ENCODE results near the gene SVOP.
"Not testable (repeated sequence)": the region's sequence is repeated elsewhere in the genome, so short reads cannot be mapped to it uniquely, and the experiment has no call there.

Gene SVOP

GRCh38 chr12:109028624-109029023 is 7.8 kb upstream of the SVOP start:
- not testable (repeated sequence) for ATAC-seq

GRCh38 chr12:109027767-109028166 is 6.9 kb upstream of the SVOP start:
- ATAC-seq, result no peak

DNA sequence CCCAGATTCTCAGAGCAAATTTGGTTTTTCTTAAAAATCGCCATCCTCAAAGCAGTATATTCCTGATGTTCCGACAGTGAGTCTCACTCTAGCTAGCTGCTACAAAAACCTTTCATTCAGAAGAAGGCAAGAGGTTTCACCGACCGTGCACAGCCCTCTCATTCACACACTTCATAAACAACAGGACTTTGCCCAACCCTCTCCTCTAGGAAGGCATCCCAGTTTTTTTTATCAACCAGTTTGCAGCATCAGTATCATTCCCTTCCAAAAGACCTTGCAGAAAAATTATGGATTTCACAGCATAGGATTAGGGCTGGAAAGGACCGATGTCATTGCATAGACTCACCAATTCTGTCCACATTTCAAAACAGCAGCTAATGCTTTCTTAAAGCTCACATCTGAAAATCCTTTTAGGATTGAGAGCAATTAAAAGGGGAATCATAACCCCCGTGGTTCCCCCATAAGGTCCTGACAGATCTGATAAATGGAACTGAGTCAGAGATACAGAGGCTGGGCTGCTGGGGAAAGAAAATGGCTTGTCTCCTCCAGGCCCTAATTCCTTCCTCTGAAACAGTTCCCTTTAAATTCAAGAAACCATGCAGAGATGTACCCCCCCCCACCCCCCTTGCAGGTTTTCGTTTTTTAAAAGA is 597 bp downstream of the SVOP start:
- no peak for ATAC-seq

GRCh38 chr12:109018296-109018695 is 2.6 kb downstream of the SVOP start:
- no peak for ATAC-seq

GRCh38 chr12:109016978-109017377 is 3.9 kb downstream of the SVOP start:
- no peak for ATAC-seq

DNA sequence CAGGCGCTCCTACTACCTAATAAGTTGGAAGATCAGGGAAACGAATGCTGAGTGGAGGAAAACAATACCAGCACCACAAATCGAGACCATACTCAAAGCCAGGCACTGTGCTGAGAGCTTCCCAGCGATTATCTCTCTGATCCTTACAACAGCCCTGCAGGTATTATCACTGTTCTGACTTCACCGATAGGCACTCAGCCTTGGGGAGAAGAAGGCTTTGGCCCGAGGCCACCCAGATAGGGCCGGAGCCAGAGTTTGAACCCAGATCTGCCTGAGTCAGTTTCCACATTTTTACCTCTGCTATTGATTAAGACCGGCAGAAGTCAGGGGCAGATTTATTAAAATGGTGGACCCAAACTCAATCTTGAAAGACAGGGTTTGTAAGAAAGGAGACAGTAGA is 4.9 kb downstream of the SVOP start:
- no peak for ATAC-seq

DNA sequence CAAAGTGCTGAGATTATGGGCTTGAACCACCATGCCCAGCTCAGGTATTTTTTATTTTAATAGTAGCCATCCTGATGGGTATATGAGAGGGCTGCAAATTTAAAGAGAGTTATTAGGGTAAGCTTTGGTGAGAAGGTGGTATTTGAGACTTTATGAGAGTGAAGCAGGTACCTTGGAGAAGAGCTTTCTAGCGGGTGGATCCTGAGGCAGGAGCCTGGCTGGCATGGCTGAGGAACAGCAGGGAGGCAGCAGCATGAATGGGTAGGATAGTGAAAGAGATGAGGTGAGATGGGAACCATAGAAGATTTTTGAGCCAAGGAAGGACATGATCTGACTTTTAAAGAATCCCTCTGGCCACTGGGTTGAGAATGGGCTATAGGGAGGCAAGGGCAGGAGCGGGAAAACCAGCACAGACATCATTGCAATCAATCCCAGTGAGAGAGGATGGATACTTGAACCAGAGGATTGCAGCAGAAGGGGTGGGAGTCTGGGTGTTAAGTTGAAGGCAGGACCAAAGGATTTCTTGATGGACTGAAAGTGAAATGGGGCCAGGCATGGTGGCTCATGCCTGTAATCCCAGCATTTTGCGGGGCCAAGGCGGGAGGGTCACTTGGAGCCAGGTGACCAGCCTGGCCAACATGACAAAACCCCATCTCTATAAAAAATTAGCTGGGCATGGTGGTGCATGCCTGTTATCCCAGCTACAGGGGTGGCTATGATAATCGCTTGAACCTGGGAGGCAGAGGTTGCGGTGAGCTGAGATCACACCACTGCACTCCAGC is 5.7 kb downstream of the SVOP start:
- ATAC-seq, result no peak

DNA sequence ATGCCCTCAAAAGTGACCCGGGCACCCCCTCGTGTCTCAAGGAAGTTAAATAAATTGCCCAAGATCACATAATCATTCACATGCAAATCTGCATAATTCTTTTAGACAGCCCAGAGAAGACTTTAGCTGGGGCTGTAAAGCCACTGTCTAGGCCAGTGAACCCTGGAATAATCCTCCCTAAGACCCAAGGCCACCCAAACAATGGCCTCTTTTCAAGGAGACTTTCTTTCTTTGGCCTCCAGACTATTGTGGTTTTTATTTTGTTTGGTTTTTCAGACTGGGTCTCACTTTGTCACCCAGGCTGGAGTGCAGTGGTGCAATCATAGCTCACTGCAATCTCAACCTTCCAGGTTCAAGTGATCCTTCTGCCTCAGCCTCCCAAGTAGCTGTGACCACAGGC is 10.6 kb downstream of the SVOP start:
- no peak for ATAC-seq

DNA sequence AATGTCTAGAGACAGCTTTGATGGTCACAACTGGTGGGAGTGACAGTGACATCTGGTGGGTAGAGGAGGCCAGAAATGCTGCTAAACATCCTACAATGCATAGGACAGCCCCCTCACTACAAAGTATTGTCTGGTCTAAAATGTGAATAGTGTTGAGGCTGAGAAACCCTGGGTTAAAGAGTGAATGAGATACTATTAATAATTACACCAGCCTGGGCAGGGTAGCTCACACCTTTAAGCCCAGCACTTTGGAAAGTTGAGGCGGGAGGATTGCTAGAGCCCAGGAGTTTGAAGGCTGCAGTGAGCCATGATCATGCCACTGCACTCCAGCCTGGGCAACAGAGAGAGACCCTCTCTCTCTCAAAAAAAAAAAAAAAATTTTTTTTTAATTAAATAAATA is 11.1 kb downstream of the SVOP start:
- no peak for ATAC-seq

- no peak for ATAC-seq
Measured at GRCh38 chr12:109004017-109004416, 16.9 kb downstream of the SVOP start.

DNA sequence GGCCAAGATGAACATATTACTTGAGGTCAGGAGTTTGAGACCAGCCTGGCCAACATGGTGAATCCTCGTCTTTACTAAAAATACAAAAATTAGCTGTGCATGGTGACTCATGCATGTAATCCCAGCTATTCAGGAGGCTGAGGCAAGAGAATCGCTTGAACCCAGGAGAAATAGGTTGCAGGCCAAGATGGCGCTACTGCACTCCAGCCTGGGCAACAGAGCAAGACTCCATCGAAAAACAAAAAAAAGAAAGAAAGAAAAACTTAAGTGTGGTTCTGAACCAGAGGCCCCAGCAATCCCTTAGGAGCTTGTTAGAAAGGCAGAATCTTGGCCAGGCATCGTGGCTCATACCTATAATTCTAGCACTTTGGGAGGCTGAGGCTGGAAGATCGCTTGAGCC is 24.5 kb downstream of the SVOP start:
- no peak for ATAC-seq

GRCh38 chr12:108995370-108995992 is 25.4 kb downstream of the SVOP start:
- ATAC-seq, result no peak

GRCh38 chr12:108990103-108990502 is 30.8 kb downstream of the SVOP start:
- ATAC-seq, result not testable (repeated sequence)

- ATAC-seq, result no peak
Measured at GRCh38 chr12:108989376-108989775, 31.5 kb downstream of the SVOP start.

DNA sequence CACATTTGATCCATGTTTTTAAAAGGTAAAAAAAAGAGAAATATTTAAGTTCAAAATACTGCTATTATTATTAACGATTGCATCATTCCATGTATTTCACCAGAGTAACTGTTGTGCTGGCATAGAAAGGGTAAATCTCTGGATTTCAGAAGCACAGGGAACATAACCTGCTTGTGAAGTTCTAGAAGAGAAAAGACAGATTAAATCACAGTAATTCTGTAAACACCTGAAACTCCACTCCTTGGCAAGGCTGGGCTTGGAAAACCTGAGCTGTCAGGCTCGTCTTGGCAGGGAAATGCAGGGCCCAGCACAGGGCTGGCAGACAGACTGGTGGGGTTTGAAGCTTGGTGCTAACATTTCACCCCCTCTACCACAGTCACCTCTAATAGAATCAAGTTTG is 35.1 kb downstream of the SVOP start:
- ATAC-seq, result no peak

DNA sequence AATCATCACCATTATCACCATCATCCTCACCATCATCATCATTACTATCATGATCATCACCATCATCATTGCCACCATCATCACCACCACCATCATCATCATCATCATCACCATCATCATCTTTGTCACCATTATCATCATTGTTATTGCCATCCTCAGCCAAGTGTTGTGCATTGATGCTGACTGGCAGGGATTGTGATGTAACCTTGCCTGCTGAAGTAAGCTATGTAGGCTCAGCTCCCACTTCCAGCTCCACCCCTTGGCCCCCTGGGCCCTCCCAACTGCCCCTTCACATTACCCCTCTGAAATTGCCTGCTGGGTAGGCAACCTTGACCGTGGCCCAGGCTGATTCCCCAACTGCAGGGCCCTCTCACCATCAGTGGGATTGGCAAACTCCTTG is 37.6 kb downstream of the SVOP start:
- ATAC-seq, result no peak

- no peak for ATAC-seq
Measured at GRCh38 chr12:108982621-108983219, 38.1 kb downstream of the SVOP start.

- ATAC-seq, result no peak
Measured at GRCh38 chr12:108981835-108982234, 39.0 kb downstream of the SVOP start.

- no peak for ATAC-seq
Measured at GRCh38 chr12:108980831-108981618, 39.8 kb downstream of the SVOP start.

DNA sequence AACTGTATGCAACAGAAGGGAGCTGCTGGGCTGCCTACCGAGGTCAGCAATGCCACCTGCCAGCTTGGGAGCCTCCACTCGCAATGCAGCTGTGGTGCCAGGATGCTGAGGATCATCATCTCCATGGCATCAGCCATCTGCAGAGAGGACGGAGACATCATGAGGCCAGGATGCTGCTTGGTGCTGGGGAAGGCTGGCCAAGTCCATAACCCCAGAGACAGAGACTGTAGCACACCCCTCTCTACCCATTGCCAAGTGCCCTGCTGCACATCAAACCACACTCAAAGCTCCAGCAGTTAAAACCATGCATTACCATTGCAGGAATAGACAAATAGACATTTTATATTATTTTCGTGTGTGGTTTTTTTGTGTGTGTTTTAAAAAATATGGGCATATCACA is 43.5 kb downstream of the SVOP start:
- ATAC-seq, result no peak

DNA sequence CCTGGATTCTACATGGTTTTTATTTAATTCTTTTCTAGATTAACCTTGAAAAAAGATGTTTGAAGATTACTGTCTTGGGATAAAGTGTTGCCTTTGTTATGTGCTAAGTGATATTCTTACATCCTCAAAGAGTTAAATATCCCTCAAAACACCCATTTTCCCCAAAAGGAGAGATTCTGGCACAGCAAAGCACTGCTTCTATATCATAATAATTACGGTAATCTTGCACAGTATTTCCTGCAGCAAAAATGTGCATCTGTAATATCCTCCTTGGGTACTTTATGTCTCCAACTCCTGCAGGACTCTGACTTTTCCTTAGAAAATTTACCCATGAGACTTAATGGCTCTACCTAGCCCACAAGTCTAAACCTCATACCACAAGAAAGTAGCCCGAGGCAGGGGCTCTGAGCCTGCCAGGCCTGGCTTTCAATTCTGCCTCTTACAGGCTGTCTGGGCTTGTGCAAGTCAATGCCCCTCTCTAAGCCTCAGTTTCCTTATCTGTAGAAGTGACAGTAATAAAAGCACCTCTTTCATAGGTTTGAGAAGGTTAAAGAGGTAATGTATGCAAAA is 45.8 kb downstream of the SVOP start:
- ATAC-seq, result no peak

- ATAC-seq, result no peak
Measured at GRCh38 chr12:108973629-108974152, 47.2 kb downstream of the SVOP start.
